ENCODE measurements around the gene GPRIN2.
"Not testable (repeated sequence)": the region's sequence is repeated elsewhere in the genome, so short reads cannot be mapped to it uniquely, and the experiment has no call there.

- not testable (repeated sequence) for TF ChIP-seq CTCF, POLR2A (IDR thresholded peaks at IDR 0.05)
Measured at GRCh38 chr10:46584196-46584595, 27.7 kb upstream of the GPRIN2 start.

All from testis (tissue), 2 donors.